GM19328 (cell line): ENCODE measurements around the gene TCTN1.

Source experiments
- ATAC-seq: cut with Tn5 transposase; IDR thresholded peaks from one replicate; pipeline ENCODE4 v1.9.1; 2021; ENCODE audit warnings: mild to moderate bottlenecking, moderate library complexity; ENCODE audit not compliant: unreplicated experiment

TCTN1 gene

DNA sequence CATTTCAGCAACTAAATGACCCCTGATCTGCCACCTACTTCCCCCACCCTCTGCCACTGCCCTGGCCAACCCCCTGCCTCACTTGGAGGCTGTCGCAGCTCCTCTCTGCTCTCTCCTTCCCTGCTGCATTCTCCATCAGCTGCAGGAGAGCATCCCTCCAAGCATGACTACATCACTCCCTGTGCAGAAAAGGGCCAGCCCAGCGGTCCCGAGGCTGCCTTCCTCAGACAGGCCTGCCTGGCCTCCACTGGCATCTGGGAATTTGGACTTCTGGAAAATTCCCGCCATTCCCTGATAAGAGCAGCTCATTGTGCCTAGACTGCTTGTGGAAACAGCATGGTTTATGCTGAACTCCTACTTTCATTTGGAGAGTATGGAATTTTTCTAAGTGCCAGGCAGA is 62.2 kb downstream of the TCTN1 start:
- no peak for ATAC-seq

DNA sequence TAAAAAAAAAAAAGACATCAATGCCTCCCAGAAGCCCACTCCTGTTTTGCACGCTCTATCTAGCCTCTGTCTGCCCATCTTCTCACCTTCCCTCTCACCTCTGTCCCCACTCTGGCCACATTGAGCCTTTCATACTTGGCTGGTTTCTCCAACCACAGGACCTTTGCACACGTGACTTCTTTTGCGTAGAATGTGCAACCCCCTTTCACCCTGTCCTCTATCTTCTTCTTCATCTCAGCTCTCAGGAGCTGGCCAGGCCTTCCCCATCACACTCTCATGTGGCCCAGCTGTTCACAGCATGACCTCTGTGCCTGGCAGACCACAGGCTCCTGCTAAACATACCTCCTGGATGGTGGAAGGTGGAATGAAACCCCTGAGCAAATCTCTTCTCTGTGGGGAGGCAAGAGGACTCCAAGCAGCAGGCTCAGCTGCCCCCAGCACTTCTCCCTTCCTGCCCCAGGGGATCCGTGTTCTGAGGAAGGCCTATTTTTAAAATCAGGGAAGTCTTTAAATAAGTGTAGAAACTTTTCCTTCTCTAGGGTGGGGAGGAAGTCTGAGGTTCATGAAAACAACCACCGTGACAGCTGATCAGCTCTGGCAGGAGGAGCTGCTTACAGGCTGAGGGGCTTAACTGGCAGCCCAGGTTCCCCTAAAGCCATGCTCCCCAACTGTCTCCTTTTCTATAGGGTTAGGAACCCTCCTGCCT is 63.4 kb downstream of the TCTN1 start:
- no peak for ATAC-seq

DNA sequence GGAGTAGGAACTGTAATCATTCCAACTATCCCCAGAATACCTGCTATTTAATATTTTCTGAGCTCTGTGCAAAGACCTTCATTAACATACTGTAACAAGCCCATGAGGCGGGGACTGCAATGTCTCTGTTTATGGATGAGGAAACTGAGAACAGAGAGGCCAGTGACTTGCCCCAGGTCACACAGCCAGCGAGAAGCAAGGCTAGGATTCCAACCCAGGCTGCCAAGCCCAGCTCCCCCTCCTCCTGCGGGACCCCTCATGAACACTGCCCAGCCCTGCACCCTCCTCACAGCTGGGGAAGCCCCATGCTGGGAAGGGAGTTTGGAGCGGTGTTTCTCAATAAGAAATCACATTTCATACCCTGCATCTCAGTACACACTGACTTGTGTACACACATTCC is 64.1 kb downstream of the TCTN1 start:
- ATAC-seq, result no peak

DNA sequence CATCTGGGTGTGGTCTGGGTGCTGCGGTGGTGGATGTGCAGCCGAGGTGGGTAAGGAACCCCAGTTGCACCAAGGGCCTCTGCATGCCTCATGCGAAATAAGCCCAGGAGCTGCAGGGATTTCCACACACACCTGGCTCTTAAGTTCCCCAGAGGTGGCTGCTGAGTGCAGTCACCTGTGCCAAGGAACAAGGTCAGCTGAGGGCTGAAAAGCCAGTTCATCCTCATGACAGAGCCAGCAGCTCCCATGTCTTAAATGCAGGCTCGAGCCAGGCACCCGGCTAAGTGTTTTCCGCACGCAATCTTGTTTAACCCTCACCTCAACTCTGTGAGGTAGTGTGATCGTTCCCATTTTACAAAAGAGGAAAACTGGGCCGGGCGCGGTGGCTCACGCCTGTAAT is 65.3 kb downstream of the TCTN1 start:
- ATAC-seq, result no peak

DNA sequence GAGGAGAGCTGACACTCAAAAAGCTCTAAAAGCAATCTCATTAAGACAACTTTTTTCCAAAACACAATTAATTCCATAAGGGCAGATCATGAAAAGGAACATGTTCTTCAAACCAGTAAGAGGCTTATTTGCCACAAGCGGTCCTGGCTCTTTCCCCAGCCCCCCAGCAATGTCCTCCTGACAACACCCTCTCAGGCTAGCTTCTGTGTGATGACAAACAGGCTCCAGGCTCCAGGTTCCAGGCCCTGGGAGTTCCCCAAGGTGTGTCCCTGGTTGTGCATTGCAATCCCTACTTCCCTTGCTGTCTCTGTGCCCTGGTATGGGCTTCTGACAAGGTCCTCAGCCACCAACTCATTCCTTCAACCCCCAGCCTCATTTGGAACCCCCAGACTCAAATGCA is 66.1 kb downstream of the TCTN1 start:
- no peak for ATAC-seq

DNA sequence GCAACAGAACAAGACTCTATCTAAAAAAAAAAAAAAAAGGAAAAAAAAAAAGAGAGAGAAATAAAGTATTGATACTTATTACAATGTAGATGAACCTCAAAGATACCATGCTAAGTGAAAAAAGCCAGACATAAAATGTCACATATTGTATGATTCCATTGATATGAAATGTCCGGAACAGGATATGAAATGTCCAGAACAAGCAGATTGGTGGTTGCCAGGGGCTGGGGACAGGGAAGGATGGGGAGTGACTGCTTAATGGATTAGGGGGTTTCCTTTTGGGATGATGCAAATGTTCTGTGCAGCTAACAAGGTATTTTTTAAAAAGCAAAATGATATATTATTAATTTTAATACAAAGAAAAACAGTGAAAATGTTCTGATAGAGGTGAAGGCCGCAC is 70.0 kb downstream of the TCTN1 start:
- no peak for ATAC-seq

DNA sequence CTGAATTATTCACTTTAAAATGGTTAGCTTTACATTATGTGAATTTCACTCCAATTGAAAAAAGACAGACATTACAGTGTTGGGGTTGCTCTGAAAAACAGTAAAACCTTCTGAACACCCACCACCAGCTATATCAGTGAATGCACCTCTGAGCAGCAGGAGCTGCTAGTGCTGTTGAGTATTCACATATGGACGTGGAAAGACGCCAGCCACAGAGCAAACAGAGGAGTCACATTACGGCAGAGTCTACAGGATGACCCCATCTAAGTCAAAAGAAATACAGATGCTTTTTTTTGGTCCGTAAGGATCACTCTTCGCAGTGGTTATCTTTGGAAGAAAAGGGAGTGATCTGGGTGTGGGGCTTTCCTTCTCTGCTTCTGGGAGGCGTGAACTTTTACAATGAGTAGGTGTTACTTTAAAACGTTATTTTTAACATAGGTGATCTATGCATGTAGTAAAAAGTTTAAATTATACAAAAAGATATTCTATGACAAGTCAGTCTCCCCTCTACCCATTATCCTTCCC is 70.4 kb downstream of the TCTN1 start:
- ATAC-seq, result no peak

DNA sequence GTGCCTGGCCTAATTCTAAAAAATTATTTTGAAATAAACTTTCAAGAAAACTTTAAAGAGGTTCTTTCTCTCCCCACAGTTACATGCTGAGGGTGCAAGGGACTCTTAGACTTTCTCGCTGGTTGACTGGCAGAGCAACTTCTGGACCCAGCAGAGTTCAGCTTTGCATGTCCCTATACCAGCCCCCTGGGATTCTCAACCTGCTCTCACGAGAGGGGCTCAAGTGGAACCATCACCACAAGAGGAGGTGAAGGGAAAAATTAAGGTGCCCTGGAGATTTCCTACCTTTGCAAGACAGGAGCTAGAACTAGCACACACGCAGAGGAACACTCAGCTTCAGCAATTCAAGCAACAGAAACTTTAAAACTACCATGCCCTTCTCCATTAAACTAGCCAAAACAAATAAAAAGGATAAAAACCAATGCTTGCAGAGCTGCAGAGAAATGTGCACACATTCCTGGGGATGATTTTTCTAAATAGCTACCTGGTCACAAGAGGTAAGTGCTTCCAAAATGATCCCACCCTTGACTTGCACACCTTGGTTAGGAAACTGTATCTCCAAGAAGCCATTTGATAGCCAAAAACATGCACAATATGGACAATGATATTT is 72.5 kb downstream of the TCTN1 start:
- ATAC-seq, result no peak

DNA sequence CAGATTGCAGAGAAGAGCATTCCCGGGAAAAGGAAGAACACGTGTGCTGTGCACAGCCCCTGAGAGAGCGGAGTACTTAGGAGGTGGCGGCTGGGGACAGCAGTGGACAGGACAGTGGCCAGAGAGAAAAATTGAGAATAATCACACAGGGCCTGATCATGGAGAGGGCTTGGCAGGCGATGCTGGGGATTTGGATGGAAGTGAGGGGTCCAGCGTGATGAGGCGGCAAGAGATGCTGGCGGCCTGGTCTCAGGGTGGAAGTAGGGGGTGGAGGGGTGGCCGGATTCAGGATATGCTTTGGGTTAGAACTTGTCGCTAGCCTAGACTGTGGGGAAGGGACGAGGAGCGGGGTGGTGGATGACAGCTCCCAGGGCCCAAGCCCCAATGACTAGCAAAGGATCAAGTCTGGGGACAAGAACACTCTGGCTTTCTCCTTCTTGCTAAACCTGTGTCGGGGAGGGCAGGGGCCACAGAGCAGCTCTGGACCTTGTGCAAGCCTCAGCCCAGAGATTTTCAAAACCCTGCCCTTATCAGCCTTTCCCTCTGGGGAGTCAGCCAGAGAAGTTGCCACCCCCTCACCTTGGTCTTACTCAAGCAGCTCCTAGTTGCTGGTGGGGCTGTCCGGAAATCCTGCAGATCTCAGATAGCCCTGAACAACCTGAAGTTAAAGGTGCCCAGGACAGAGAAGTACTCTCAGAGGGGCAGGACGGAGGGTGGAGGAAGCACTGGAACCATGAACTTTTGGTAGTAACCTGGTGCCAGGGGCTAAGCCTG is 73.7 kb downstream of the TCTN1 start:
- ATAC-seq, result no peak

DNA sequence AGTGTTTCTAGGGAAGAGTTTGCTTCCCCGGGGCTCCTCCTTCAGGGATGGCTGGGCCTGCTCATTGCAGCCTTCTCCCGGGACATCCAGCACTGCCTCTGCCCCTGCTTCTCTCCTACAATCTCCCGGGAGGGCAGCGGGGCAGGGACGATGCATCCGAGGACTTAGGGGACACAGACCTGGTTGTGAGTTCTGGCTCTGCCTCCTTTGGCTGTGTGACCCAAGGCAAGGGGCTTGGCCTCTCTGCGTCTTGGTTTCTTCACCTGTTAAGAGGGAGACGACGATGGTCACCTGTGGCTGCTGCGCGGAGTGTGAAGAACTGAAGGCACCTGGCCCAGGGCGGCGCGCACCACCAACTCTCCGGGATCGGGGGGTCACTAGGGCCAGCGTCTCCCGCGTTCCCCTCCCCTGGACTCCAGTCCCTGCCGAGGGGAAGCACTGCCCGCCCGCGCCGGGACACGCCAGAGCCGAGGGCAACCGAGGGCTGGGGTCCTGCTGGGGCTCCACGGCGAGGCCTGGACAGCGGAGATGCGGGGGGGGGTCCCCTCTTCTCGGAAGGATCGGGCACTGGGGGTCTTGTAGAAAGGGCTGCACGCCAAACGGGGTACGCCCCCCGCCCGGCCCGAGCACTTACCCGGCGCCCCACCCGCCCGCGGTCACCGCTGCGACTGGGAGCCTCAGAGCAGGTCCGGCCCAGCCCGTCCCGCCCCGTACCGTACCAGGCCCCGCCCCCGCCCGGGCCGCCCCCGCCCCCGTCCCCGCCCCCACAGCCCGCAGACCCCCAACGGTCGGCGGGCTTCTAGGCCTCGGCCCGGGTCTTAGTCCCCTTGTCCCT is 74.7 kb downstream of the TCTN1 start, which contains the start of gene HVCN1:
TSS of gene HVCN1 (minus strand) at position 670 of the 835 bp plus-strand sequence. CDS start 5,870 bp downstream, outside the sequence.
- peak; percentile 35 for ATAC-seq

DNA sequence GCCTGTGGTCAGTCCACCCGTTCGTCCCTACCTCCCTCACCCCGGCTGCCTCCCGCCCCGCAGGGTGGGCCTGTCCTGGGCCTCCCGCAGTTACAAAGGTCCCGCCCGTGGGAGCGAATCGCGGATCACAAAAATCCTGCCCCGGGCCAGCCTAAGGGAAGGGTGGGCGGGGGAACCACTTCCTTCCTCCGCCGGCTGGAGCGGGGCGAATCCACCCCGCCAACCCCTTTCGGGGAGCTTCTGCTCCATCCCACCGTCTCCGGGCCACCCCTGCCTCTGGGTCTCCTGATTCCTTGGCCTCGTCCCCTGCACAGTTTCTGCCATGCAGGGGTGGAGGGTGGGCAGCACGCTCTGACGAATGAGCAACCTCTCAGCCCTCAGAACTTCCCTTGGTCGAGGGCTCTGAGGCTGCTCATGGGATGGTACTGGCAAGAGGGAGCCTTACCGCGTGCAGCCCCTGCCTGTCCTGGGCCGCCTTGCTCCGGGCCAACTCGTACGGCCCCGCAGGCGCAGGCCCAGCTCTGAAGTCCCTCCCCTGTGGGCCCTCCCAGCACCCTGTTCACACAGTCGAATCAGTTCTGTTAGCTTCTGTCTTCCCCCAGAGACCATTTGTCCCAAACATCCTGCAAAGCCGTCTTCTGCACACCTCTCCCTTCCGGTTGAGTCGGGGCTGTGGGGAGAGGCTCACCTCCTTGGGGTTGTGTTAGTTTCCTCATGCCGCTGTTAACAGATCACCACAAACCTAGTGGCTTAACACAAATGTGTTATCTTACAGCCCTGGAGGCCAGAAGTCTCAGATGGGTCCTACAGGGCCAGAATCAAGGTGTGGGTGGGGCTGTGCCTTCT is 75.6 kb downstream of the TCTN1 start:
- ATAC-seq, result peak; percentile 46

DNA sequence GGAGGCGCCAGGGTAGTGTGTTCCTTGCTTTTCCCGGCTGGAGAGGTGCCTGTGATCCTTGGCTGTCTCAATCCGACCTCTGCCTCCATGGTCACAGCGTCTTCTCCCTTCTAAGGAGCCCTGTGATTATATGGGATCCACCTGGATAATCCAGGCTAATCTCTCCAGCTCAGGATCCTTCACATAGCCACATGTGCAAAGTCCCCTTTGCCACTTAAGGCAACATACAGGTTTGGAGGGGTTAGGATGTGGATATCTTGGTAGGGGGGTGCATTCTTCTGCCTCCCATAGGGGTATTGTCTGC is 76.2 kb downstream of the TCTN1 start:
- ATAC-seq, result no peak

DNA sequence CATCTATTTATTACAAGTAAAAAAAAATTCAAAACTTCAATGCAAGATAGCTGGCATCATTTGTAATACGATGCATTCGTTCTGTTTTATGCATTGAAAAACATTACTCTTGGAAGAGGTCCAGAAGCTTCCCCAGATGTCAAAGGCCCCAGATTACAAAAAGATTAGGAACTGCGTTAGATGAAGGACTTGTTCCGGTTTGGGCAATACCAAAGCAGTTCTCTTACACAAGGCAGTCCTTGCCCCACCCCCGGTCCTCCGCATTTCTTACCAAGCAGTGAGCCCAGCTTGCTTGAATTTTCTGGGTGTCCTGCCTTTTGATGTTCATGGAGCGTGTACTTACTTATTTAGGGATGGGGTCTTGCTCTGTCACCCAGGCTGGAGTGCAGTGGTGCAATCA is 79.8 kb downstream of the TCTN1 start:
- no peak for ATAC-seq

DNA sequence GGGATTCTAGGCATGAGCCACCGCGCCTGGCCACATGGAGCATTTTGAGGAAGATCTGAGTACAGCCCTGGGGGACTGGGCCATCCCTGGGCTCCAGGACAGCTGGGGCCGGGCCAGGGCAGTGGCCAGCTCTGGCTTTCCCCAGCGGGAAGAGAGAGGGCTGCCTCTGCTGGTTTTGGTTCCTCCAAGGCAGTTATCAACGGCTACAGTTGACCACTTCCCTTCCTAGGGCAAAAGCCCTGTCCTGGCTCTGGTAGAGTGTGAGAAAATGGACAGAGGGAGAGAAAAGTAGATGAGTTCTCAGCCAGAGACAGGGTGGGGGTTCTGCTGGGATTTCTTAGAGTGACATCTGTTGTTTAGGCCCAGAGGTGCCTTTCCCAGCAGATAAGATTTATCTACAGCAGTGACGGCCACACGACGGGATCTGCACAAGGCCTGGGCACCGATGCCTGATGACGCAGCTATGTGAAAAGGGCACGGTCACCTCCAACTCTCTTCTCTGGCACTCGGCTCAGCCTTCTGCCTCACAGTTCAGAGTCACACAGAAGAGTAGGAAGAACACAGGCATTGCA is 80.5 kb downstream of the TCTN1 start:
- no peak for ATAC-seq

DNA sequence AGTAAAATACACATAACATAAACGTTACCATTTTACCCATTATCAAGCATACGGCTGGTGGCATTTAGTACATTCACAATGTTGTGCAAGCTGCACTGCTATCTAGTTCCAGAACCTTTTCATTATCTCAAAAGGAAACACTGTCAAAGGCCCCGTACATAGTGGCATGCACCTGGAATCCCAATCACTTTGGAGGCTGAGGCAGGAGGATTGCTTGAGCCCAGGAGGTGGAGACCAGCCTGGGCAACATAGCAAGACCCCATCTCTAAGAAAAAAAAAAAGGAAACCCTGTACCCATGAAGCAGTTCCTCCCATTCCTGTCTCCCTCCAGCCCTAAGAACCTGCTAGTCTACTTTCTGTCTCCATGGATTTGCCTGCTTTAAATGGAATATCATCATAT is 82.4 kb downstream of the TCTN1 start:
- no peak for ATAC-seq

DNA sequence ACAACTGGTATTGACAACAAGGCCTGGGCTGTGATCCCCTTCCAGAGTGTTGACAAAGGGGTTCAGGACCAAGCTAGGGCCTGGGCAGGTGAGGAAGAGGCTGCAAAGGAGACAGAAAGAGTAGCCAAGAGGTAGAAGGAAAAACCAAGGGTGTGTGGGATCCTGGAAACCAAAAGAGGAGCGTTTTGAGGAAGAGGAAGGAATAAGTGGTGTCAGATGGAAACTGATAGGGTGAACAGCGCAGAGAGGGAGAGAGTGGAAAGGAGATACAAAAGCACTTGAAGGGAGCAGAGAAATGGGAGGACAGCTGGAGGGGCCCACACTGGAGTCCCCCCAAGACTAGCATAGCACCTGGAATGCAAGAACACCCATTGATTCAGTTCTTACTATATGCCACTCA is 83.3 kb downstream of the TCTN1 start:
- ATAC-seq, result no peak

DNA sequence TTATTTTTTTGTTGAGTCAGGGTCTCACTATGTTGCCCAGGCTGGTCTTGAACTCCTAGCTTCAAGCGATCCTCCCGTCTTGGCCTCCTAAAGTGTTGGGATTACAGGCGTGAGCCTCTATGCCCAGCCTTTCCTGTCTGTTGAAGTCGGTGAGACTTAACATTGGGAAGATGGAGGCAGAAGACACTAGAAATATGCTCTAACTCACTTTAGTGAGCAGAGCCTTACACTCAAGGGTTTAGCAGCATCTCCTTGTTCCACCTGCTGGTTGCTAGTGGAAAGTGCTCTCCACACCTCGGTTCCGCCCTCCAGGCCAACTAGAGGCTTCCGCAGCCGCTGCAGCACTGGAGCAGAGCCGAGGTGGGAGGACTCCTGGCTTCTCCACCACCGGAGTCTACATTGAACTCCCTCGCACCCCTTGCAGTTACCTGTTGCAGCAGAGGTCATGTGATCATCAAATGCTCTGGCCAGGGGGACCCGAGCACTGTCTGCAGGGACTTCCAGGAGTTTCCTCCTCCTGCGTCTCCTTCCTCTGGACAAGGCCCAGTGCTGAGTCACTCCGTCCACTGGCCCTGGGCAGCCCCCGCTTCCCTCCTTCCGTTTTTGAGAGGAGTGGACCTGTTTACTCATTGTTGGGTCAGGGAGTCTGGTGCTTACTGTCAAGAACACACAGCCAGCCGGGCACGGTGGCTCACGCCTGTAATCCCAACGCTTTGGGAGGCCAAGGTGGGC is 84.4 kb downstream of the TCTN1 start:
- ATAC-seq, result peak; percentile 79
